Lung (tissue), 12 donors: ENCODE data around the gene PIGBOS1. TPM values are rescaled to one million over a fixed set of nuclear protein-coding genes. Genes with fewer than 3 reads are reported as not detected.

ENCODE experiments used
- ATAC-seq: fragments of 200-7000 bp; cut with Tn5 transposase; one replicate; pipeline ENCODE4 v1.9.1; 2020; ENCODE audit warnings: moderate number of reproducible peaks; ENCODE audit not compliant: insufficient read depth, low FRiP score
- DNase-seq, 3 donors: peaks; one replicate each; pipeline ENCODE4 v3.0.0-alpha.2; 2013 to 2017
- H3K27ac ChIP-seq, 2 donors: one replicate each; pipeline ENCODE4 v1.5.1; 2013; ENCODE audit warnings: mild to moderate bottlenecking in 2 of 2, moderate library complexity in 2 of 2, control low read depth in 1 of 2, inconsistent platforms in 1 of 2, low read depth in 1 of 2, low read length in 1 of 2
- H3K27me3 ChIP-seq, 3 donors: one replicate each; pipeline ENCODE4 v1.5.1; 2013; ENCODE audit warnings: low read length in 2 of 3; ENCODE audit not compliant: control insufficient read depth in 3 of 3, insufficient read depth in 3 of 3
- H3K36me3 ChIP-seq, 4 donors: one replicate each; pipeline ENCODE4 v1.5.1; 2013; ENCODE audit warnings: low read length in 4 of 4, mild to moderate bottlenecking in 1 of 4, moderate library complexity in 1 of 4; ENCODE audit not compliant: control insufficient read depth in 4 of 4, insufficient read depth in 4 of 4
- H3K4me1 ChIP-seq, 5 donors: one replicate each; pipeline ENCODE4 v1.5.1; 2013; ENCODE audit warnings: low read length in 5 of 5, mild to moderate bottlenecking in 2 of 5, moderate library complexity in 1 of 5; ENCODE audit not compliant: control insufficient read depth in 5 of 5, insufficient read depth in 5 of 5
- H3K4me3 ChIP-seq: one replicate; pipeline ENCODE4 v1.5.1; 2013; ENCODE audit warnings: mild to moderate bottlenecking, control low read depth, moderate library complexity
- H3K9ac ChIP-seq, 2 donors: one replicate each; pipeline ENCODE4 v1.5.1; 2013; ENCODE audit warnings: low read length in 2 of 2, control low read depth in 1 of 2; ENCODE audit not compliant: insufficient read depth in 1 of 2
- H3K9me3 ChIP-seq, 4 donors: one replicate each; pipeline ENCODE4 v1.5.1; 2013; ENCODE audit warnings: low read length in 3 of 4, mild to moderate bottlenecking in 1 of 4, moderate library complexity in 1 of 4; ENCODE audit not compliant: control insufficient read depth in 4 of 4, insufficient read depth in 3 of 4
- CTCF ChIP-seq: IDR thresholded peaks from 2 replicates; pipeline ENCODE4 v1.5.1; 2012; ENCODE audit warnings: mild to moderate bottlenecking; ENCODE audit errors: control extremely low read depth, extremely low read depth
- WGBS, 2 donors: extraction: QIAGEN DNeasy Blood & Tissue Kit; methylation state at CpG; one replicate each; pipeline ENCODE4 v1.1.7; 2013; 5-methylcytosine and 5-hydroxymethylcytosine counted together
- polyA plus RNA-seq, 2 donors: library from polyadenylated mRNA; stranded (reverse); fragments of 200-250 nt; gene quantifications; one replicate each; pipeline ENCODE4 v1.2.1, GENCODE V29; 2013
- total RNA-seq, 2 donors: library from RNA; depleted of rRNA in 1 of 2; stranded (reverse); fragments of >200 nt in 1 of 2; gene quantifications; one replicate each; pipeline ENCODE4 v1.2.1, GENCODE V29; 2014 to 2021
- donor health status: control.
- donor health status: control.
- donor health status: Bipolar disorder and iron deficiency.
- donor health status: healthy.
- donor health status: DM: yes; HTN: yes; CAD: no.

Gene PIGBOS1
- total and polyA plus RNA-seq, 4 donors = 12.9 to 29.0 (median 18.1) TPM

- ATAC-seq (no peak), DNase-seq (no peak)
- Histone ChIP-seq H3K4me1 (no peaks in the 10 kb centered on the region), H3K27me3 (no peaks in the 10 kb centered on the region), H3K9me3 (no peaks in the 10 kb centered on the region), H3K4me3 (no peak overlapping the region), H3K9ac (no peak overlapping the region), H3K27ac (no peak overlapping the region), H3K36me3 (peaks cover 0 to 15% (median 1%) of the 10 kb centered on the region in 4 donors)
- WGBS, 2 donors = 97 to 98% methylated on average over 5 of the region's 5 CpGs
- TF ChIP-seq CTCF = no peak
Measured at GRCh38 chr15:55356985-55357585, 38.2 kb upstream of the PIGBOS1 start.

- H3K4me1 ChIP-seq = no peaks in the 10 kb centered on the region
- H3K9me3 ChIP-seq = no peaks in the 10 kb centered on the region
- no peak for TF ChIP-seq CTCF
- H3K36me3 ChIP-seq = peaks cover 0 to 3% (median 2%) of the 10 kb centered on the region in 4 donors
- no peak for DNase-seq
- WGBS, 2 donors = 88 to 96% methylated on average over 2 of the region's 2 CpGs
- H3K4me3 ChIP-seq = no peak overlapping the region
- no peaks in the 10 kb centered on the region for H3K27me3 ChIP-seq
- H3K27ac ChIP-seq = no peak overlapping the region
- no peak for ATAC-seq
- H3K9ac ChIP-seq = no peak overlapping the region
Measured at GRCh38 chr15:55353025-55353424, 34.1 kb upstream of the PIGBOS1 start.

- no peaks in the 10 kb centered on the region for H3K4me1 ChIP-seq
- WGBS, 2 donors = 95 to 100% methylated on average over 2 of the region's 2 CpGs
- DNase-seq = no peak
- H3K4me3 ChIP-seq = no peak overlapping the region
- H3K36me3 ChIP-seq = peaks cover 0 to 5% (median 3%) of the 10 kb centered on the region in 4 donors
- no peak overlapping the region for H3K9ac ChIP-seq
- no peaks in the 10 kb centered on the region for H3K27me3 ChIP-seq
- TF ChIP-seq CTCF = no peak
- no peak overlapping the region for H3K27ac ChIP-seq
- H3K9me3 ChIP-seq = no peaks in the 10 kb centered on the region
- ATAC-seq = no peak
Measured at GRCh38 chr15:55349282-55349681, 30.4 kb upstream of the PIGBOS1 start.

- TF ChIP-seq CTCF = no peak
- no peak overlapping the region for H3K27ac ChIP-seq
- H3K27me3 ChIP-seq = no peaks in the 10 kb centered on the region
- no peaks in the 10 kb centered on the region for H3K9me3 ChIP-seq
- H3K4me3 ChIP-seq = no peak overlapping the region
- DNase-seq (no peak), ATAC-seq (no peak)
- peaks cover 0 to 5% (median 3%) of the 10 kb centered on the region in 4 donors for H3K36me3 ChIP-seq
- H3K9ac ChIP-seq = no peak overlapping the region
- WGBS, 2 donors = 82 to 83% methylated on average over 4 of the region's 4 CpGs
- no peaks in the 10 kb centered on the region for H3K4me1 ChIP-seq
Measured at GRCh38 chr15:55348281-55348778, 29.4 kb upstream of the PIGBOS1 start.
